GM19395 (cell line): ENCODE measurements around the gene SCN4A.
"Not testable (repeated sequence)": the region's sequence is repeated elsewhere in the genome, so short reads cannot be mapped to it uniquely, and the experiment has no call there.

Experiments
- ATAC-seq: cut with Tn5 transposase; IDR thresholded peaks from one replicate; pipeline ENCODE4 v1.9.1; 2021; ENCODE audit warnings: mild to moderate bottlenecking, moderate library complexity; ENCODE audit not compliant: unreplicated experiment

SCN4A gene

GRCh38 chr17:63986821-63987220, 14.1 kb upstream of the SCN4A start:
- no peak for ATAC-seq

DNA sequence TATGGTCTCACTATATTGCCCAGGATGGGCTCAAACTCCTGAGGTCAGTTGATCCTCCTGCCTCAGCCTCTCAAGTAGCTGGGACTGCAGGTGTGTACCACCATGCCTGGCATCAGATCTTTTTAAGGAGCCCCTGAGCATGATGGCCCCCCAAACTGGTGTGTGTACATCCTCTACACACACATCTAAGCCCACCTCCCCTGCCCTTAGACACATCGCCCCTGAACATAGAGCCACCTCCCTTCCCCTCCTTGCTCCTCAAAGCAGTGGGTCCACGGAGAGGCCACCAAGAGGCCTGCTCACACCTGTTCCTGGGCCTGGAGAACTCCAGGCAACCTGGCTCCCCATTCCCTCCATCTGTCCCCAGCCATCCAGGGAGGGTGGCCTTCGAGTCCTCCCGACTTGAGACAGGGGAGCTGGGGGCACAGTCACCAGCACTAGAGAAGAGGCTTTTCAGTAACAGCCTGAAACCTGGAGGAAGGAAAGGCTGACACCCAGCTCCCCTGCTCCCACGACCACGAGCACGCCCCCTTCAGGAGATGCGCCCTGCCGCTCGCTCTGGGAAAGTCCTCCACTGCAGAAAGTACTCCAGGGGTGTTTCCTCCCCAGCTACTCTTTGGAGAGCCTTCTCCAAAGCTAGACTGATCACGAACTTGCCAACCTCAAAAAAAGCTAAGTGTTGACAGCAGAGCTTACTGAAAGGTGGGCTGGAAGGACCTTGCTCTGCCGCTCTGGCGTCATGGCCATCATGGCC, 12.8 kb upstream of the SCN4A start:
- ATAC-seq: no peak

DNA sequence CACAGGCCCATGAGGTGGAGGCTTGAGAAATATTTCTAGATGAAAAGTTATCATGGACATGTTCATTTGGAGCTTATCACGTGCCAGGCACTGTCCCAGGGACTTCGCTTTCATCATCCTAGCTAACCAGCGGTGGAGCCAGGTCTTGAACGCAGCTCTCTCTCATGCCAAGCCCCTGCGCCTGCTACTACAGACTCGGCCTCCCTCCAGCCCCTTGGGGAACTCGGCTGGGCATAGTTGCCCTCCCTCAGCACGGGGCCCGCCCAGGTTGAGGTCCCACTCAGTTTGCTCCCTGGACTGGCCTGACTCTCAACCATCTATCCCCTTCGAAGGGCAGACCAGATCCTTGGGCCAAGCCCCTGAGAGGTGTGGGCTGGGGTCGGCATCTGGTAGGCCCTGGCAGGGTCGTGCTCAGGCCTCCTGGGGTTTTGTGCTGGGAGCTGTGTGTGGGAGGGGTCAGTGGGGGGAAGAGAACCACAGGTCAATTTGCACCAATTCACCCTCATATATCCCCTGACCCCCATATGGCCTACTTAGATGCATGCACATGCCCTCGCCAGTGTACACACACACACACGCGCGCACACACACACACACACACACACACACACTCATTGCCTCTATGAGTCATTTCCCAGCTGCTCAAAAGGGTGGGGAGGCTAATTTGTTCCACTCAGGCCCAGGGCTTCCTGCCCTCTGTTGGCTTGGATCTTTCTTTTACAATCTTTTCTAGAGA, 12.1 kb upstream of the SCN4A start:
- no peak for ATAC-seq

DNA sequence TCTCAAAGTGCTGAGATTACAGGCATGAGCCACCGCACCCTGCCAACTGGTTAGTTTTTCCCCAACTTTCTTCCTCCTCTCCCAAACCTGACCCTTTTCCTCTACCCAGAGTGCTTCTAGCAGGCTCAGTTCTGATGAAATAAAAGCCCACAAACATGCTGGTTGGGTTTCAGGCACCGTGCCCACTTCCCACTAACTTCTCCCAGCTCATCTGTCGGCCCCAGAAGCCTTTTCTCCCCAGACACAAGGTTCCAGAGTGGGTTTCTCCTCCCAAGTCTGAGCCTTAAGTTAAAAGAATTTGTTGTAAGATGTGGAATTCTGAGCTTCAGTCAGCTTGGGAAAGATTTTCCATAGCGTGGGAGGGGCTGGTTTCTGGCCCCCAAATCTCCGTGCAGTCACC, 11.5 kb upstream of the SCN4A start:
- ATAC-seq: no peak

GRCh38 chr17:63983320-63983719, 10.6 kb upstream of the SCN4A start:
- ATAC-seq: no peak

- not testable (repeated sequence) for ATAC-seq
These were observed 9.9 kb upstream of the SCN4A start for GRCh38 chr17:63982641-63983040.

DNA sequence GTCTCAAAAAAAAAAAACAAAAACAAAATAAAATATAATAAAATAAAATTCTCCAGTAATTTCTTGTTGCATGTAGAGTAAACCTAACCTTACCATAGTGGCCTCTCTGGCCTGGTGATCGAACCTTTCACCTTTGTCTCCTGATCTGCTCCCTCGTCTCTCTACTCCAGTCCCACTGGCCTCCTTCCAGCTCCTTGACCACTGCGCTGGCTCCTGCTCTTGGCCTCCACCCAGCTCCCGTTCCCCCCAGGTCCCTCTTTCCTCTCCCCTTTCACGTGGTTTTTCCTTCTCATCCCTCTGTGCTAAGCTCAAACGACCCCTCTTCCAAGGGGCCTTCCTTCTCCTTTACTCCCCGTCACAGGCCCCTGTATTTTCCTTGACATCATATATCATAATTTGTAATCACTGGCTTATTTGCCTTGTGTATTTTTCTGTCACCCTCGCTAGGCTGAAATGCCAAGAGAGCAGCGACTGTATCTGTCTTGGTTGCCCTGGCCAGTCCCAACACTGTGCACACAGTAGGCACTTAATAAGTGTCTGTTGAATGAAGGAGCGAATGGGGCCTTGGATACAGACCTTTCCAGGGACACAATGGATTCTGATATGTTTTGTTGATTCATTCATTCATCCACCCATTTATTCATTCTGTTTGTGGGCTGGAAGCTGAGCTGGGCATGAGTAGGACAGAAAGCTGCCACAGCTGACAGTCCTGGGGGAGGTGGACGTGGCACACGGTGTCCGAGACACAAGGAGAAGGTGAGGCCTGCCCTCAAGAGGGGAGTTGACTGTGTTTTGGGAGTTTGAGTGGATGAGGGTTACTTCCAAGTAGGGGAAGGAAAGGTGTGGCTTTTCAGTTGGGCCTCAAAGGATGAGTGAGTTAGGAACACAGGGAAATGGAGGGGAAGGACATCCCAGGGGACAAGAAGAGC, 5.8 kb upstream of the SCN4A start:
- no peak for ATAC-seq

- no peak for ATAC-seq
These were observed 4.0 kb upstream of the SCN4A start for GRCh38 chr17:63976702-63977101.

DNA sequence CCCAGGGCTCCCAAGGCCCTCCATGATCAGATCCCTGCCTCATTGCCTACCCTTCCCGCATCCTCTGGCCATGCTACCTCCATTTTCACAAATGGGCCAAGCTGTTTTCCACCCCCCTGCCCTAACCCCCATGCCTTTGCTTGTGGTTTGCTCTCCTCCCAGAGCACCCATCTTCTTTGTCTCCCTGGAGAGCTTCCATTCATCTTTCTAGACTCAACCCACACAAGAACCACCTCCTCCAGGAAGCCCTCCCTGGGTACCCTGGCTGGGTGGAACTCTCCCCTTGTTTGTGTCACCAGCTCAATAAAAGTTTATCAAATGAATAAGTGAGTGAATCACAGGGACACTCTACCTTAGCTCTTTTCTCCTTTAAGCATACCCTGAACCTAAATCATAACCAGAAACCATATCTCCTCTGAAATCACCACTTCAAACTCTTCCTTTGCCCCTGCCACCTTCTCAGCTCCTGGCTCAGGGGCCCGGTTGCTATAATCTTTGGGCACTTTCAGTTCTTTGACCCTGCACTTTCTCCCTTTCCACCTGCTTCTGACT, 2.9 kb upstream of the SCN4A start:
- no peak for ATAC-seq

DNA sequence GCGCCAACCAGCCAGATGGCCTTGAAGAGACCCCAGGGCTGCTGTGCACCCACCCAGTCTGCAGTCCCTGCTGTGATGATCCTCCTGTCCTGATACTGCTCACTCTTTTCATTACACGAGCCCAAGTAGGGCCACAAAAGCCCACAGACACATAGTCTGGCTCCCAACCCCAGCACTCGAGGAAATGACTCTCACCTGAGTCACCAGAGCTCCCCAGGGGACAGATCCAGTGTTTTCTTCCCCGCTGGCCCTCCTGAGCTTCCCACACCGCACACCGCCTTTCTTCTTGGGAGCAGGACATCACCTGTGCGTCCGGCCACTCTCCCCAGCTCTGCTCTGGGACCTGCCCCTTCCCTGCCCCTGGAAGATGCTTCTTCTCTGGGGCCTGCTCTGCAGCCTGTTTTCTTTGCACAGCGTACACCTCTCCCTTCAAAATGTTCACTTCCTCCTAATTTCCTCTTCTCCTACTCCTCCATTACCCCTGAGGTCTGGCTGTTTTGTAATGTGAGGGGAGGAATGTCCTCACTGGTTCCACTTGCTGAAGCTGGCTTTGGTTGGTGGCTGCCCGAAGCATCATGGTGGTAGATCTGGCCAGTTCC, 2.0 kb upstream of the SCN4A start:
- no peak for ATAC-seq

DNA sequence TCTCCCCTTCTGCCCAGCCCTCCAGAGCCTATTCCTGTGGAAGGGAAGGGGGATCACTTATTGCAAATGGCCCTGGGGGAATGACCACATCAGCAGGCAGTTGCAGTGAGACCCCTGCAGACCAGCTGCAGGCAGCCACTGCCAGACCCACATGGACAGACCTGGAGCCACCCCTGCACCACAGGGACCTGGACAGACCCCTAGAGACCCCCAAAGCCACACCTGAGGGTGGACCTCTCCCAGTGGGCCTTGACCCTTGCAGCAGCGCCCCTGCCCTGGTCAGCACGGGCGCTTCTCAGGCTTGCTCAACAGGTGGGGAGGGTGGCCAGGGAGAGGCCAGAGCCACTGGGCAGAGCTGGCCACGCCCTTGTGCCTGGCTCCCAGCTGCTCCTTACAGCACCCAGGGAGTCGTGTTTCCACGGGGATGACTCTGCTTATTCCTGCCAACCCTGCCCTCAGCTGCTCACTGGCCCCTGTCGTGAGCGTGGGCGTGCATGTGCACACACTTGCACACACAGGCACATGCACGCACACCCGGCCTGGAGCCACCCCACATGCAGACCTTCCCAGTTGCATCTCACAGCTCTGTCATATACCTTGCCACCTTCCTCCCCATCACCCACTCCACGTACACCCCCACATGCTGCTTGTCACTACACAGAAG, 1.3 kb upstream of the SCN4A start:
- no peak for ATAC-seq

GRCh38 chr17:63973247-63973646, 529 bp upstream of the SCN4A start:
- ATAC-seq: no peak

- no peak for ATAC-seq
These were observed 3.4 kb downstream of the SCN4A start for GRCh38 chr17:63969278-63969677.

DNA sequence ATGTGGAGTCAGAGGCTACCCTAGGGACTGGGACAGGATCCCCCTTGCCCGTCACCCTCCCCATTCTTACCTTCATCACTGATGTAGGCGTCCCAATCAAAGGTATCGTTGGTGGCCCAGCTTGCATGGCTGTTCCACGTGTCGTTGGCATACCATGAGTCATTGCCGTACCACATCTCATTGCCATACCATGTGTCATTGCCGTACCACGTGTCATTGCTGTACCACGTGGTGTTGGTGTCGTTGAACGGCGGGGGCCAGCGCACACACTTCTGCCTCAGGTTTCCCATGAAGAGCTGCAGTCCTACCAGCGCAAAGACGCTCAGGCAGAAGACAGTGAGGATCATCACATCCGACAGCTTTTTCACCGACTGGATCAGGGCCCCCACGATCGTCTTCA, 4.8 kb downstream of the SCN4A start:
- no peak for ATAC-seq

DNA sequence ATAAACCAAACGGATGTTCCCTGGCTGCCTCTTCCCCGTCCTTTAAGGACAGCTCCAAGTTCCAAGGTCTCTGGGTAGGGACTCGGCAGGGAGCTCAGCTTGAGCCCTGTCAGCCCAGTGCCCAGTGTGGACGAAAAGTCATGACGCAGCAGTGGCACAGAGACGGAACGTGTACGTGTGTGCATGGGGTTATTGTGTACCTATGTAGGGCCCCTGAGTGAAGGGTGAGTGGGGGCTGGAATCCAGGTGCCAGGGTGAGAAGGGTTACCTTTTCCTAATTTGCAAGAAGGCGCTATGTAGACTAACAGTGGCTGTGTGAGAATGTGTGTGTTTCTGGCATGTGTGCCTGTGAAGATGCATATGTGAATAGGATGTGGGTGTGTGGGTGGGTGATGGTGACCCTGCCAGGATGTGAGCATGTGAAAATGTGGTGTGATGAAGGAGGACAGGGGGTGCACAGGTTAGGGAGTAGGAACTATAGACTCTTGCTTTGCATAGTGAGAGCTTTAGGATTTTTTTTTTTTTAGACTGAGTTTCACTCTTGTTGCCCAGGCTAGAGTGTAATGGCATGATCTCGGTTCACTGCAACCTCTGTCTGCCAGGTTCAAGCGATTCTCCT, 6.0 kb downstream of the SCN4A start:
- ATAC-seq: peak; percentile 62

DNA sequence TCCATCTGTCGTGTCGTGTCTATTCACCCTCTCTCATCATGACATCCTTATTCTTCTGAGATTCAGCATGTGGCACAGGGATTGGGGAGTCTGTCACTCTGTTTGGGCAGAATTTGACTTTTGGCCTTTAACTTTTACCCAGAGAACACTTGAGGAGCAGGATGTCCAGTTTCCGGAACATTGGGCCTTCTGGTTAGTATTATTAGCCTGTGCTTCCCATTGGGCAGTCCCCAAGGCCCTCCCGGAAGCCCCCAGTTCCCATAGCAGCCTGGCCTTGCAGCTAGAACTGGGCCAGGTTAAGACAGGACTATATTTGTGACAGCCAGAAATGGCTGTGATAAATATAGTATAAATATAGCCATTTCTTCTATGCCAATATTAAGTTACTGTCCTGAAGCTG, 9.6 kb downstream of the SCN4A start:
- no peak for ATAC-seq

DNA sequence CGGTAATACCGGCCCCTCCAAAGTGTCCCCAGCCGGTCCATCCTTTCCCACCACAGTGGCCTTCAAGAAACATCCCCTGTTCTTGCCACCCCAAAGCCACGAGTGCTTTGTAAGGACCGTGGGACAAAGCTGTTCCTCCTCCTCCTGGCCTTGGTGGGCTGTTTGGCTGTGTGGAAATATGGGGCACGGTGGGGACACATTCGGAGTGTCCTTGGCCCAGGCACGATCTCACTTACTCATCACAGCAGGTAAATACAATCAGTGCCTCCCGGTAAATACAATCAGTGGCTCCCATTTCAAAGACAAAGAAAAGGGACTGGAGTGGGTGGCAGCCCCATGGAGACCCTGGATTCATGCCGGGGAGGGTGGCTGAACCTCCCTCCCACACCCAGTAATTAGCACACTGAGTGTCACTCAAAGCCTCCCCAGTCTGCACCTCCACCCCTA, 10.4 kb downstream of the SCN4A start:
- ATAC-seq: no peak

DNA sequence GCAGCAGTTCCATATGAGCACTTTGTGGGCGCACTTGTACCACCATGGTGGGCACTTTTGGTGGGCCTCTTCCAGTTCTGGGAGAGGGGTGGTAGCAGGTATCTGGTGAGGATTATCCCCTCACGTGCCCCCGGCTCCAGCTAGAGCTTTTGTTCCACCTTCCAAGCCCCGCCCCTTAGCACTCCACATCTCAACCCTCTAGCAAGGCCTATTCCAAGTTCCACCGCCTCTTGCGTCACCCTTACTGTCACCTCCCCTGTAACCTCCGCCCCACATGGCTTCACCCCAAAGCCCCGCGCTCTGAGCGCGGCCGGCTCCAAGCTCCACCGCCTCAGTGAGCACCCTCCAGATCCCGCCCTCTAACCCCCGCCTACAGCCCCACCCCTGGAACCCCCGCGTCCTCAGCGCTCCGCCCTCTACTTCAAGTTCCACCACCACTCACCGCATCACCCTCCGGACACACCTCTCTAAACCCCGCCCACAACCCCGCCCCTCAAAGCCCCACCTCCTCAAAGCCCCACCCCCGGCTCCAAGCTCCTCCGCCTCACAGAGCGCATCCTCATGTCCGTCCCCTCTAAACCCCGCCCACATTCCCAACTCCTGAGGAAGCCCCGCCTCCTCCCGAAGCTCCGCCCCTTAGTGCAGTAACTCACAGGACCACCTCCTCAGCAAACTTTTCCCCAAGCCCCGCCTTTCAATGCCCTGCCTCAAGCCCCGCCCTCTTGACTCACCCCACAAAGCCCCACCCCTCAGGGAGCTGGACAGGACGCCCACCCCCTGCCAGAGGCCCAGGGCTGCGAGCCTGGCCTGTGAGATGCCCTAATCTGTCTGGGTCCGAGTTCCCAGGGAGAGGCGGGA, 11.1 kb downstream of the SCN4A start:
- no peak for ATAC-seq

- no peak for ATAC-seq
These were observed 12.3 kb downstream of the SCN4A start for GRCh38 chr17:63960430-63960829.
